HepG2 (cell line): ENCODE data around the gene PTGES3. TPM values are rescaled to one million over a fixed set of nuclear protein-coding genes. Genes with fewer than 3 reads are reported as not detected.

Experiments
- CAMTA2 ChIP-seq: sonication (generic); formaldehyde crosslinking; IDR thresholded peaks from 2 replicates; pipeline ENCODE4 v1.4.0; 2020; ENCODE audit warnings: mild to moderate bottlenecking, missing genetic modification reagents, borderline replicate concordance
- DMTF1 ChIP-seq: sonication (generic); formaldehyde crosslinking; IDR thresholded peaks from 2 replicates; pipeline ENCODE4 v1.4.0; 2020; ENCODE audit warnings: mild to moderate bottlenecking, missing genetic modification reagents
- FOSL2 ChIP-seq: sonication (generic); formaldehyde crosslinking; IDR thresholded peaks from 2 replicates; pipeline ENCODE4 v1.4.0; 2020; ENCODE audit warnings: missing genetic modification reagents
- FOXM1 ChIP-seq: sonication (generic); formaldehyde crosslinking; IDR thresholded peaks from 2 replicates; pipeline ENCODE4 v1.5.0; 2020; ENCODE audit warnings: missing genetic modification reagents
- HES4 ChIP-seq: sonication (generic); formaldehyde crosslinking; IDR thresholded peaks from 2 replicates; pipeline ENCODE4 v1.9.0; 2021; ENCODE audit warnings: mild to moderate bottlenecking, missing genetic modification reagents, borderline replicate concordance
- MBNL3 ChIP-seq: fragments of 250-450 bp; sonication (Bioruptor Pico); conservative IDR thresholded peaks from 2 replicates; pipeline ENCODE4 v1.8.0; 2022; ENCODE audit warnings: mild to moderate bottlenecking, inconsistent platforms
- SALL1 ChIP-seq: sonication (generic); formaldehyde crosslinking; IDR thresholded peaks from 2 replicates; pipeline ENCODE4 v1.8.0; 2022; ENCODE audit warnings: mild to moderate bottlenecking, missing genetic modification reagents
- SIX4 ChIP-seq: sonication (generic); formaldehyde crosslinking; IDR thresholded peaks from 2 replicates; pipeline ENCODE4 v1.4.0; 2020; ENCODE audit warnings: missing genetic modification reagents
- ZBTB20 ChIP-seq: sonication (generic); formaldehyde crosslinking; IDR thresholded peaks from 2 replicates; pipeline ENCODE4 v1.8.1; 2023; ENCODE audit warnings: missing genetic modification reagents, low read depth, mild to moderate bottlenecking, borderline replicate concordance
- ZHX1 ChIP-seq: sonication (generic); formaldehyde crosslinking; IDR thresholded peaks from 2 replicates; pipeline ENCODE4 v1.8.1; 2022; ENCODE audit warnings: low read depth, mild to moderate bottlenecking, missing genetic modification reagents
- ZNF280D ChIP-seq: sonication (generic); formaldehyde crosslinking; IDR thresholded peaks from 2 replicates; pipeline ENCODE4 v1.5.1; 2020; ENCODE audit warnings: mild to moderate bottlenecking, missing genetic modification reagents
- ZNF33B ChIP-seq: sonication (generic); formaldehyde crosslinking; IDR thresholded peaks from 2 replicates; pipeline ENCODE4 v1.5.1; 2020; ENCODE audit warnings: mild to moderate bottlenecking, missing genetic modification reagents
- ZNF556 ChIP-seq: sonication (generic); formaldehyde crosslinking; IDR thresholded peaks from 2 replicates; pipeline ENCODE4 v1.4.0; 2020; ENCODE audit warnings: mild to moderate bottlenecking, missing genetic modification reagents, borderline replicate concordance
- ZNF609 ChIP-seq: sonication (generic); formaldehyde crosslinking; IDR thresholded peaks from 2 replicates; pipeline ENCODE4 v1.4.0; 2020; ENCODE audit warnings: mild to moderate bottlenecking, missing genetic modification reagents, borderline replicate concordance
- ZNF709 ChIP-seq: sonication (generic); formaldehyde crosslinking; IDR thresholded peaks from 2 replicates; pipeline ENCODE4 v1.5.0; 2020; ENCODE audit warnings: mild to moderate bottlenecking, missing genetic modification reagents
- polyA plus RNA-seq, 8 experiments: library from polyadenylated mRNA; depleted of rRNA in 3 of 8; stranded (reverse) in 7 of 8; unstranded in 1 of 8; fragments of >200 nt; fragmentation: Illumina TruSeq in 4 of 8; extraction: Trizol in 4 of 8; gene quantifications; 2 replicates each; pipeline versions ENCODE4 v1.2.1 to v1.2.3, GENCODE V29; 2011 to 2016; ENCODE audit warnings: low read depth in 4 of 8, missing spikeins in 1 of 8, mixed read lengths in 1 of 8; ENCODE audit not compliant: insufficient read depth in 1 of 8
- total RNA-seq, 5 experiments: library from RNA; depleted of rRNA; stranded (reverse); fragments of >200 nt; fragmentation: Illumina TruSeq; extraction: Trizol; gene quantifications; 2 replicates each; pipeline ENCODE4 v1.2.3, GENCODE V29; 2016; ENCODE audit warnings: low read depth in 1 of 5

PTGES3 gene
- total and polyA plus RNA-seq, 2 of the 13 experiments (the other 11 are each of a cell fraction or from before 2014, with no cell fraction given), result 54.4 to 159 TPM

- TF ChIP-seq ZNF280D (CRISPR knock-in tag) (peak; percentile 95), MBNL3 (CRISPR knock-in tag) (no peak), ZNF709 (CRISPR knock-in tag) (peak; percentile 77; the same call in 1 of the 2 replicates), ZBTB20 (CRISPR knock-in tag) (peak; percentile 73; the same call in 1 of the 2 replicates), ZNF33B (CRISPR knock-in tag) (no peak), ZNF609 (0 out of 2 replicates have a peak, but pooled peaks have one; percentile 62), HES4 (CRISPR knock-in tag) (peak; percentile 90; the same call in 1 of the 2 replicates), ZHX1 (0 out of 2 replicates have a peak, but pooled peaks have one; percentile 76), DMTF1 (CRISPR knock-in tag) (no peak), FOXM1 (CRISPR knock-in tag) (no peak), CAMTA2 (peak; percentile 89; the same call in 1 of the 2 replicates), SIX4 (no peak), FOSL2 (CRISPR knock-in tag) (peak; percentile 49; the same call in 1 of the 2 replicates), ZNF556 (CRISPR knock-in tag) (peak; percentile 91), SALL1 (peak; percentile 93)
These were observed 37.1 kb upstream of the PTGES3 start, which contains the start of gene NACA (continued) for GRCh38 chr12:56724972-56725722.
